Memory B cell (primary cell): Measurements from ENCODE around the gene SFTPB.
A peak's percentile ranks its signal among the peaks of the same experiment; 100 is the strongest.
"Not testable (repeated sequence)": the region's sequence is repeated elsewhere in the genome, so short reads cannot be mapped to it uniquely, and the experiment has no call there.

Experiments
- ATAC-seq: fragments of 150-1000 bp; cut with Tn5 transposase; 2 replicates; pipeline ENCODE4 v1.10.0; 2021; ENCODE audit warnings: low read depth, mild to moderate bottlenecking, moderate library complexity
- DNase-seq, 2 donors: peaks; one replicate each; pipeline ENCODE4 v3.0.0; 2022; ENCODE audit warnings: low spot score in 2 of 2
- H3K27ac Mint-ChIP-seq: one replicate; pipeline ENCODE4 v1.8.0; 2022; ENCODE audit warnings: mild to moderate bottlenecking, moderate library complexity, mixed read lengths
- H3K27me3 Mint-ChIP-seq: one replicate; pipeline ENCODE4 v1.8.0; 2022; ENCODE audit warnings: mixed read lengths
- H3K36me3 Mint-ChIP-seq: one replicate; pipeline ENCODE4 v1.8.0; 2022; ENCODE audit warnings: mild to moderate bottlenecking, mixed read lengths
- H3K4me1 Mint-ChIP-seq: one replicate; pipeline ENCODE4 v1.8.0; 2022; ENCODE audit warnings: mixed read lengths
- H3K4me3 Mint-ChIP-seq: one replicate; pipeline ENCODE4 v1.8.0; 2022; ENCODE audit warnings: mild to moderate bottlenecking, moderate library complexity, mixed read lengths
- H3K9me3 Mint-ChIP-seq: one replicate; pipeline ENCODE4 v1.8.0; 2022; ENCODE audit warnings: mixed read lengths

SFTPB gene

DNA sequence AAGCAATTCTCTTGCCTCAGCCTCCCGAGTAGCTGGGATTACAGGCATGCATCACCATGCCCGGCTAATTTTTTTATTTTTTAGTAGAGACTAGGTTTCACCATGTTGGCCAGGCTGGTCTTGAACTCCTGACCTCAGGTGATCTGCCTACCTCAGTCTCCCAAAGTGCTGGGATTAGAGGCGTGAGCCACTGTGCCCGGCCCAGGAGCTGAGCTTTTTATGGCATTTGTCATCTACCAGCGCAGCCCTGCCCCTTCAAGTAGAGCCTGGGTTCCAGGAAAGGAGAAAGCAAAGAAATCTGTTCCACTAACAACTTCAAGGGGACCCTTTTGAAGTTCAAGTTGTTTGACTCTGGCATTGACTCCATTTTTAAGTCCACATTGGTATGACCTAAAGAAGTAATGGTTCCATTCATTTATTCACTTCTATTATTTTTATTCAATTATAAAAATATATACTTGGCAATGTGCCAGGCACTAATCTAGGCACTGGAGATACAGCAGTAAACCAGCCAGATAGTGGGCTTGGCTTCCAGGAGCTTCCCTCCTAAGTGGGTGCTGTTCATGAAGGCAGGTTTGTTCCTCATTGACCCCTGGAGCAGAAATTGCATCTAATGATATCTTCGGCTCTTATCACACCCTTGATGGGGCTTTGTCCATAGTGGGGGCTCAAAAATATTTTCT, 8.0 kb upstream of the SFTPB start:
- Mint-ChIP-seq H3K27me3 (peaks cover 5% of the 10 kb centered on the region), H3K27ac (no peak overlapping the region), H3K4me1 (peaks cover 6% of the 10 kb centered on the region), H3K4me3 (no peak overlapping the region), H3K9me3 (no peaks in the 10 kb centered on the region), H3K36me3 (no peaks in the 10 kb centered on the region)
- ATAC-seq (no peak), DNase-seq (no peak)

- Mint-ChIP-seq H3K9me3 (no peaks in the 10 kb centered on the region), H3K36me3 (no peaks in the 10 kb centered on the region), H3K4me3 (no peak overlapping the region), H3K27ac (no peak overlapping the region), H3K4me1 (peaks cover 8% of the 10 kb centered on the region), H3K27me3 (peaks cover 6% of the 10 kb centered on the region)
- ATAC-seq (no peak), DNase-seq (no peak)
Observed at GRCh38 chr2:85675427-85675826, 7.4 kb upstream of the SFTPB start.

DNA sequence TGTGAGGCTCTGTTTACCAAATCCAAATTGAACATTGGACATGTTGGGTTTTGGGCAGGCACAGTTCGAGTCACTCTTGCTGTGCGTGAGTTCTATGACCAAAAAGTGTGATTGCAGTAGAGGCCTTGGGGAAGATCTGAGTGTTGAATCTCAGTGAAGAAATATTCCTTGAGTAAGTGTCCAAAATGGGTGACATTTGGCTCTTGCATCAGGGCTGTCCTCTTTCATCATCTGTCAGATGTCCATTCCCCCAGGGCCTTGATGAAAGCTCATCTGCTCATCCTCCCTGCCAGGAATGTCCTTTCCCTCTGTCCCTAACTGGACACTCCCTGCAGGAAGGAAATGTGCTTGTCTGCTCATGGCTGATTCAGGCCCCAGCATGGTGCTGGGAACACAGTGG, 6.4 kb upstream of the SFTPB start:
- ATAC-seq: no peak
- Mint-ChIP-seq H3K4me3 (no peak overlapping the region), H3K9me3 (no peaks in the 10 kb centered on the region), H3K36me3 (no peaks in the 10 kb centered on the region), H3K27ac (no peak overlapping the region), H3K27me3 (peaks cover 7% of the 10 kb centered on the region), H3K4me1 (peaks cover 9% of the 10 kb centered on the region)
- no peak for DNase-seq

- peaks cover 7% of the 10 kb centered on the region for H3K27me3 Mint-ChIP-seq
- no peak overlapping the region for H3K4me3 Mint-ChIP-seq
- DNase-seq (no peak), ATAC-seq (no peak)
- no peaks in the 10 kb centered on the region for H3K36me3 Mint-ChIP-seq
- no peak overlapping the region for H3K27ac Mint-ChIP-seq
- no peaks in the 10 kb centered on the region for H3K9me3 Mint-ChIP-seq
- peaks cover 10% of the 10 kb centered on the region for H3K4me1 Mint-ChIP-seq
Observed at GRCh38 chr2:85673716-85674375, 5.8 kb upstream of the SFTPB start.

DNA sequence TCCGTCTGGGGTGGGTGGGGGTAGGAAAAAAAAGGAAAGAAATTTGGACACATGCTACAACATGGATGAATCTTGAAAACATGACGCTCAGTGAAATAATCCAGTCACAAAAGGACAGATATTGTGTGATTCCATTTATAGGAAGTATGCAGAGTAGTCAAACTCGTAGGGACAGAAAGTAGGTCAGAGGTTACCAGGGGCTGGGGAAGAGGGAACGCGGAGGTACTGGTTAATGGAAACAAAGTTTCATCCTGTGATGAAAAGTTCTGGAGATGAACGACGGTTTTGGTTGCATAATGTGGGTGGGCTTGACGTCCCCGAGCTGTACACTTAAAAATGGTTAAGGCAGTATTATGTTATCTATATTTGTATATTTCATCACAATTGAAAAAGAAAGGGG, 4.5 kb upstream of the SFTPB start:
- Mint-ChIP-seq H3K27me3 (peaks cover 3% of the 10 kb centered on the region), H3K4me3 (peak overlapping the region; percentile 0), H3K4me1 (peaks cover 12% of the 10 kb centered on the region), H3K27ac (no peak overlapping the region), H3K36me3 (no peaks in the 10 kb centered on the region), H3K9me3 (no peaks in the 10 kb centered on the region)
- no peak for ATAC-seq
- DNase-seq: no peak

- not testable (repeated sequence) for H3K9me3 Mint-ChIP-seq, H3K27ac Mint-ChIP-seq, H3K36me3 Mint-ChIP-seq, DNase-seq, ATAC-seq, H3K4me3 Mint-ChIP-seq
- H3K27me3 Mint-ChIP-seq: peaks cover 10% of the 10 kb centered on the region
- peaks cover 23% of the 10 kb centered on the region for H3K4me1 Mint-ChIP-seq
Observed at GRCh38 chr2:85670416-85670815, 2.4 kb upstream of the SFTPB start.

DNA sequence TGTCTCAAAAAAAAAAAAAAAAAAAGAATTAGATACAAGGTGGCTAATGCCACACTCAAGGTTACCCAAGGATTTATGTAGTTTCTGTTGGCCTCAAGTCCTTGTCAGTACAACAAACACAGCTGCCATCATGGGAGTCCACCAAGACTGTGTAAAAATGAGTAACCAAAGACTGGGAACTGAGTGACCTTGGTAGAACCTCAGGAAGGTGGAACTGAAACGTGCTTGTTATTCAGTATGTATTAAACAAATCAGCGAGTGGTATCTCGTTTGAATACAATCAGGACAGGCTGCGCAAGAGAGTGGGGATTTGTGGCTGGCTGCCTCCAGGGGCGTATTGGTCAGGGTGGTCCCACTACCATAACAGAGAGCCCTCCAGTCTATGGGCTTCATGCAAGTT, 1.6 kb upstream of the SFTPB start:
- ATAC-seq (peak; percentile 76), DNase-seq (no peak)
- Mint-ChIP-seq H3K36me3 (no peaks in the 10 kb centered on the region), H3K27me3 (peaks cover 10% of the 10 kb centered on the region), H3K27ac (no peak overlapping the region), H3K9me3 (no peaks in the 10 kb centered on the region), H3K4me3 (peak overlapping the region; percentile 25), H3K4me1 (peaks cover 23% of the 10 kb centered on the region)

DNA sequence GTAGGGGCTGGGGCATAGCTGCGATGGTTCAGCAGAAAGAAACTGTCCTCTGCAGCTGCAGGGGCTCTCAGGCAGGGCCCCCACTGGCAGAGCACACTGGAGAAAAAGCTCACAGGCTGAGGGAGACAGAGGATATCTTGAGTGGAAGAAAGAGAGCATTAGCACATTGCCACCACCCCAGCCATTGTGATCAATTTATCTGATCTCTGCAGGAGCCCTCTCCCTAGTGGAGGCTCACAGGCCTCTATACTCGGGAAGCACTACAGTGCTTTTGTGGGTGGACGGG, 801 bp upstream of the SFTPB start:
- H3K36me3 Mint-ChIP-seq: no peaks in the 10 kb centered on the region
- no peak overlapping the region for H3K27ac Mint-ChIP-seq
- no peak overlapping the region for H3K4me3 Mint-ChIP-seq
- DNase-seq: no peak
- peaks cover 10% of the 10 kb centered on the region for H3K27me3 Mint-ChIP-seq
- peaks cover 23% of the 10 kb centered on the region for H3K4me1 Mint-ChIP-seq
- no peaks in the 10 kb centered on the region for H3K9me3 Mint-ChIP-seq
- ATAC-seq: no peak

DNA sequence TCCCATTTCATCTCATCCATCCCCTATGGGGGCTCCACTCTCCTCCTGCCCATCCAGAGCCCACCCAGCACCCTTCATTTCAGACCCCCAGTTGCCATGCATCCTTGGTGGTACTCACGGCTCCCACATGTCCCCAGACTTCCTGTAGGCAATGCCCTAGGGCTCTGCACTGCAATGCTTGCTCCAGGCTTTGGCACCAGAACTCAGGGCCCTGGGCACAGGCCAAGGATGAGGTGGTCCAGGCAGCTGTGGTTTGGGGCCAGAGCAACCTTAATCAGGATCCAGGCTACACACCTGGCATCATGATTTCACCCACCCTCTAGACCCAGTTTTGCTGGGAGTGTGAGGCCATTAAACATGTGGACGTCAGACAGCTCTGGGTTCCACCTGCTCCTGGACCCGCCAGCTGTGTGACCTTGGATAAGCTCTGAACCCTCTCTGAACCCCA, 414 bp downstream of the SFTPB start:
- no peaks in the 10 kb centered on the region for H3K36me3 Mint-ChIP-seq
- H3K4me1 Mint-ChIP-seq: peaks cover 23% of the 10 kb centered on the region
- no peak overlapping the region for H3K4me3 Mint-ChIP-seq
- no peak overlapping the region for H3K27ac Mint-ChIP-seq
- ATAC-seq: no peak
- no peaks in the 10 kb centered on the region for H3K9me3 Mint-ChIP-seq
- no peak for DNase-seq
- H3K27me3 Mint-ChIP-seq: peaks cover 10% of the 10 kb centered on the region

DNA sequence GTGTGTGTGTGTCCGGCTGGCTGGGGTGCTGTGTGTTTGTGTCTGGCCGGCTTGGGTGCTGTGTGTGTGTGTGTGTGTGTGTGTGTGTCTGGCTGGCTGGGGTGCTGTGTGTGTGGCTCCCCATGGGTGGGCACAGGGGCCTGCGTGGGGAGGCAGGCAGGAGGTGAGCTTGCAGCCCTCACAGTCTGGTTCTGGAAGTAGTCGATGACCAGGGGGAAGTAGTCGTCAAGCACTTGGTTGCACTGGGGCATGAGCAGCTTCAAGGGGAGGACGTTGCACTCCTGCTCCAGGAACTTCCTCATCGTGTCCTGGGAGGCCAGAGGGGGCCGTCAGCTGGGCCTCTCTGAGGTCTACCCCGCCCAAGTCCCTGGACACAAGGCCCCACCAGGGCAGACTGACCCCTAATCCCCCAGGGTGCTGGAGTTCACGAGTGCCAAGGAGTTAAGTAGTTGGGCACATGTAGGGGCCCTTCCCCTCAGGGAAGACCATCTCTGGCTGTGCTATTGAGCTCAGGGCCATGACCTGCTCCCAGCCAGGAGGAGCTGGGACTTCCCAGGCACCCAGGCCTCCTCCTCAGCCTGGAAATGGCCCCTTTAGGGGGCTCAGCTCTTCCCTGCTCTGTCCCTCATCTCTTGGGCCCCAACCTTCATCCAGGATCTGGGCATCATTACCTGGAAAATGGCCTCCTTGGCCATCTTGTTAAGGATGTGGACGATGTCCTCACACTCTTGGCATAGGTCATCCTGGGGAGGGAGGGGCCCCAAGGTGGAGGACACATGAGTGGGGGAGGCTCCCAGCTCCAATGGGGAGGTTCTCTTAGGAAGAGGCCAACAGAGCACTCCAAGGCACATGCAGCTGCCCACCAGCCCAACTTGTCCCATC, 1.3 kb downstream of the SFTPB start:
- H3K4me1 Mint-ChIP-seq: peaks cover 19% of the 10 kb centered on the region
- no peaks in the 10 kb centered on the region for H3K9me3 Mint-ChIP-seq
- peaks cover 10% of the 10 kb centered on the region for H3K27me3 Mint-ChIP-seq
- no peak for DNase-seq
- no peaks in the 10 kb centered on the region for H3K36me3 Mint-ChIP-seq
- H3K27ac Mint-ChIP-seq: no peak overlapping the region
- H3K4me3 Mint-ChIP-seq: no peak overlapping the region
- ATAC-seq: no peak

- ATAC-seq (no peak), DNase-seq (no peak)
- Mint-ChIP-seq H3K27ac (no peak overlapping the region), H3K36me3 (no peaks in the 10 kb centered on the region), H3K4me3 (no peak overlapping the region), H3K9me3 (no peaks in the 10 kb centered on the region), H3K27me3 (peaks cover 10% of the 10 kb centered on the region), H3K4me1 (peaks cover 19% of the 10 kb centered on the region)
Observed at GRCh38 chr2:85666016-85666415, 2.0 kb downstream of the SFTPB start.

DNA sequence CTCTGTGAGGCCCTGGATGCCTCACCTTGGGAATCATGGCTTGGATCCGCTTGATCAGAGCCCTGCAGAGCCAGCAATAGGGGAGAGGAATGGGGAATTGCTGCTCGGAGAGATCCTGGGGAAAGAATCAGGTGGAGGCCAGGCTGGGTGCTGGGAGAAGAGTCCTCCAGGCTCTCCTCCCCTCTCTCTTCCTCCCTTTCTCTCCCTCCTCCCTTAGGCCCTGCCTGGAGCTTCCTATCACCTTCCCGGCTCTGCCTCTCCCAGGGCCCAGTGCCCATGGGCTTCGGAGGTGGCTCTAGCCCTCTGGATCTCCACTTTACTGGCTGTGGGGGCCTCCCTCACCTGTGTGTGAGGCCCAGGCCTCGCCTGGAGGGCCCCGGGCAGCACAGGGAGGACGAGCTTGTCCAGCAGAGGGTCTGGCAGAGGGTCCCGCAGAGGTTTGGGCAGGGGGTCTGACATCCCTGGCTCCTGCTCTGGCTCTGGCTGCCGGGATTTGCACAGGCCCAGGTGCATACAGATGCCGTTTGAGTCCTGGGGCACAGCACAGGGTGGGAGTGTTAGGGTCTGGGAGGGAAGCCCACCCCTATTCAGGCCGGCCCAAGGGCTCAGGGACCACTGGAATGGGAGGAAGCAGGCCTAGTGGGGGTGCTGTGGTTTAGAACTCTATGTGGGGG, 2.6 kb downstream of the SFTPB start:
- DNase-seq (no peak), ATAC-seq (no peak)
- Mint-ChIP-seq H3K36me3 (no peaks in the 10 kb centered on the region), H3K4me1 (peaks cover 16% of the 10 kb centered on the region), H3K9me3 (no peaks in the 10 kb centered on the region), H3K27ac (no peak overlapping the region), H3K4me3 (no peak overlapping the region), H3K27me3 (peaks cover 9% of the 10 kb centered on the region)

- ATAC-seq: no peak
- H3K4me3 Mint-ChIP-seq: no peak overlapping the region
- no peaks in the 10 kb centered on the region for H3K36me3 Mint-ChIP-seq
- peaks cover 15% of the 10 kb centered on the region for H3K4me1 Mint-ChIP-seq
- peaks cover 9% of the 10 kb centered on the region for H3K27me3 Mint-ChIP-seq
- DNase-seq: no peak
- H3K9me3 Mint-ChIP-seq: no peaks in the 10 kb centered on the region
- H3K27ac Mint-ChIP-seq: no peak overlapping the region
Observed at GRCh38 chr2:85663594-85664565, 4.1 kb downstream of the SFTPB start.
